Bronchial epithelial cell (primary cell): ENCODE data around the gene C4orf54. TPM values are rescaled to one million over a fixed set of nuclear protein-coding genes. Genes with fewer than 3 reads are reported as not detected.

Experiments
- DNase-seq: peaks from one replicate; pipeline ENCODE4 v3.0.0-alpha.2; 2010; ENCODE audit warnings: low read depth
- FAIRE-seq: peaks from 2 replicates; lab custom pipeline; 2011; peaks lifted over from hg19 to GRCh38; lab: Jason Lieb, UNC
- H3K27me3 ChIP-seq: 2 replicates; pipeline ENCODE4 v1.5.1; 2011; ENCODE audit warnings: low read length; ENCODE audit not compliant: control insufficient read depth, insufficient read depth
- H3K36me3 ChIP-seq: 2 replicates; pipeline ENCODE4 v1.5.1; 2011; ENCODE audit warnings: low read length; ENCODE audit not compliant: control insufficient read depth, insufficient read depth
- H3K4me3 ChIP-seq: 2 replicates; pipeline ENCODE4 v1.5.1; 2011; ENCODE audit warnings: mild to moderate bottlenecking, low read depth, low read length, control low read depth
- total RNA-seq: library from RNA; depleted of rRNA; stranded (reverse); fragments of >200 nt; gene quantifications from 2 replicates; pipeline ENCODE4 v1.2.1, GENCODE V29; 2014
- TF ChIP-seq, protein P1 (sequence below): IDR thresholded peaks from 2 replicates; pipeline ENCODE4 v1.5.1; 2011; ENCODE audit warnings: mild to moderate bottlenecking, moderate library complexity, low read length, control low read depth, inconsistent platforms; ENCODE audit not compliant: insufficient read depth, severe bottlenecking

The C4orf54 gene
- total RNA-seq, 1 donor from 2014 or later = under 0.01 TPM

DNA sequence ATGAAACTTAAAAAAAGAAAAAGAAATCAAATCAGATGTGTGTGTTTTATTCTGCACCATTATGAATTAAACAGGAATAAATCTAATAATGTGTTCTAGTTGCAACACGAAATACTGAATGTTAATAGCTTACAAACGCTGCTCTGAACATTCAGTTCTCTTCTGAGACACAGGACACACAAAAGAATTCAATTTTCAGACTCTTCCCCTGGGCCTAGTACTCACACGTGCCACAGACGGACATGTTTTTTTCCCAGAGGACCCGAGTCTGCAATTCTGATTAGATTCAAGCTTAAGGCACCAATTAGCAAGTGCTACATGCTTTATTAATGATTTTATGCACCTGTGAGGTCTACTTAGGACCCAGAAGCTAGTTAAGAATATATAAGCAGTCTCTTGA, 20.5 kb downstream of the C4orf54 start:
- Histone ChIP-seq H3K27me3 (no peaks in the 10 kb centered on the region), H3K4me3 (no peak overlapping the region), H3K36me3 (no peaks in the 10 kb centered on the region)
- no peak for DNase-seq
- TF ChIP-seq, protein P1, sequence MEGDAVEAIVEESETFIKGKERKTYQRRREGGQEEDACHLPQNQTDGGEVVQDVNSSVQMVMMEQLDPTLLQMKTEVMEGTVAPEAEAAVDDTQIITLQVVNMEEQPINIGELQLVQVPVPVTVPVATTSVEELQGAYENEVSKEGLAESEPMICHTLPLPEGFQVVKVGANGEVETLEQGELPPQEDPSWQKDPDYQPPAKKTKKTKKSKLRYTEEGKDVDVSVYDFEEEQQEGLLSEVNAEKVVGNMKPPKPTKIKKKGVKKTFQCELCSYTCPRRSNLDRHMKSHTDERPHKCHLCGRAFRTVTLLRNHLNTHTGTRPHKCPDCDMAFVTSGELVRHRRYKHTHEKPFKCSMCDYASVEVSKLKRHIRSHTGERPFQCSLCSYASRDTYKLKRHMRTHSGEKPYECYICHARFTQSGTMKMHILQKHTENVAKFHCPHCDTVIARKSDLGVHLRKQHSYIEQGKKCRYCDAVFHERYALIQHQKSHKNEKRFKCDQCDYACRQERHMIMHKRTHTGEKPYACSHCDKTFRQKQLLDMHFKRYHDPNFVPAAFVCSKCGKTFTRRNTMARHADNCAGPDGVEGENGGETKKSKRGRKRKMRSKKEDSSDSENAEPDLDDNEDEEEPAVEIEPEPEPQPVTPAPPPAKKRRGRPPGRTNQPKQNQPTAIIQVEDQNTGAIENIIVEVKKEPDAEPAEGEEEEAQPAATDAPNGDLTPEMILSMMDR = no peak
- no peak for FAIRE-seq

DNA sequence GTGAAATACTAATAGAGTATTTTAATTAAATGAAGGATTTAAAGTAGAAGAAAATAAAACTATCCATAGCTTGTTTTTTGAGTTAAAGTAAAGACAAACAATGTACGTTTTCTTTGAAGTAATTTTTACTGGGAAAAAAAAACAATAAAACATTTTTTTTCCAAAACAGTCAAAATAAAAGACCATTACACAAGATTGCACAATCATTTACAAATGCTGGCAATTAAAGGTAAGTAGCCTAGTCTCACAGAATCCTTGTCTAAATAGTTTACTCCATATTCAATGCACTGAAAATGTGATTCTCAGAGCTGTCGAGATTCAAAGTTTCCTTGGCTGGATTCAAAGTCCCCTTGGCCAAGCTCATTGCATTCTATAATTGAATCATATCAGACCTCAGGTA, 21.2 kb downstream of the C4orf54 start:
- DNase-seq (no peak), FAIRE-seq (no peak)
- Histone ChIP-seq H3K27me3 (no peaks in the 10 kb centered on the region), H3K4me3 (no peak overlapping the region), H3K36me3 (no peaks in the 10 kb centered on the region)
- TF ChIP-seq, protein P1 = no peak

DNA sequence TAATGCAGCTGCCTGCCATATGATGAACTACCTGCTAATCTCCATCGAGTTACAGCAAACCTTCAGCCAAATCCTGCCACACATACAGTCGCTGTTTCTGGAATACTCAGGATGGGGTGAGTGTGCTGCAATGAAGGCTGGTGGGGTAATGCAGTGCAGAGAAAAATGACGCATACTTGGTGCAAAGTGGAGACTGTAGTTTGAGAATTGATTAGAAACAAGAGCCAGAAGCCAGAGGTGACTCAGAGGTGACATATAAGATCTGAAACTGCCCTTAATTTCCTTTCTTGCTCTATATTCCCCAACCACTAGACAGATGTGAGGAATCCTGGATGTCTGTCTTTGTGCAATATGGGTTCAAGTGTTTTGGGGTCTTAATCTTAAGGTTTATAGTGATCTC, 22.0 kb downstream of the C4orf54 start:
- Histone ChIP-seq H3K4me3 (no peak overlapping the region), H3K27me3 (no peaks in the 10 kb centered on the region), H3K36me3 (no peaks in the 10 kb centered on the region)
- TF ChIP-seq, protein P1 = no peak
- FAIRE-seq (no peak), DNase-seq (peak; percentile 36)

DNA sequence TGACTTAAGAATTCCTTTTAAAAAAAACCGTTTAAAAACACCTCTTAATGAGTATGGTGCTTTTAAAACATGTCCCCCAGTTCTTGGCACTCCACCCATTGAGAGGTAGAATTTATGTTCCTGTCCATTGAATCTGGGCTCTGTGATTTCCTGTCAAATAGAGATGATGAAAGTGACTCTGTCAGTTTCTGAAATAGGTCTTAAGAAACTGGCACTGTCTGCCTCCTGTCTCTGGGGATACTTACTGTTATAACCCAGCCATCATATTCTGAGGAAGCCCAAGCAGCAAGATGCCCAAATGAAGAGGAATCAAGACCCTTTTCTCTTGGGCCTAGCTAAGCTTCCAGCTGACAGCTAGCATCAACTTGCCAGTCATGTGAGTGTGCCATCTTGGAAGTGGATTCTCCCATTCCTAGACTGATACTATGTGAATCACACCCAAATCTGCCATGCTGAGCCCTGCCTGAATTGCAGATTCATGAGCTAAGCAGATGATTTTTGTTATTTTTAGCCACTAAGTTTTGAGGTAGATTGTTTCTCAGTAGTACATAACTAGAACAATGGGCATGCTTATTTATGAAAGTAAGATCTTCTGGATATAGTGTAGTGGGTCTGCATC, 22.8 kb downstream of the C4orf54 start:
- no peak overlapping the region for H3K4me3 ChIP-seq
- FAIRE-seq (no peak), DNase-seq (peak; percentile 41)
- H3K36me3 ChIP-seq = no peaks in the 10 kb centered on the region
- H3K27me3 ChIP-seq = no peaks in the 10 kb centered on the region
- TF ChIP-seq, protein P1 = no peak

DNA sequence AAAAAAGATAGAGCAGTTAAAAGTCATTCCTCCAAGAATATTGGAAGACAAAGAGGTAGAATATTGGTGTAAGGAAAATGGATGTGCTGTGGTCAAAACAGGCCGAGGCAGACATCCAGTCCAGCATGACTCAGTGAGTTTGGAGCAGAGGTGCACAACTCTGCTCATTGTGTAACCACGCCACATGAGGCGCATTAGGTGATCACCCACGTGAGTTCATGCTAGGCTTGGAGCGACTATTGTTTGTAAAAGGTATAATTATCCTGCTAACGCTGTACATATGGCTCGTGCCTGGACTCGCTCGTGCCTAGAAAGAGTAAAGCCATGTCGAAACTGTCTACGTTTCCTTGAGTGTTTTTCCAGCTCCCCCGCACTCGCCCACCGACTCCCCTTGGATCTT, 23.9 kb downstream of the C4orf54 start:
- H3K36me3 ChIP-seq = no peaks in the 10 kb centered on the region
- peak; percentile 93 for DNase-seq
- H3K4me3 ChIP-seq = no peak overlapping the region
- peak; percentile 98 for FAIRE-seq
- TF ChIP-seq, protein P1 = peak; percentile 18
- H3K27me3 ChIP-seq = no peaks in the 10 kb centered on the region

DNA sequence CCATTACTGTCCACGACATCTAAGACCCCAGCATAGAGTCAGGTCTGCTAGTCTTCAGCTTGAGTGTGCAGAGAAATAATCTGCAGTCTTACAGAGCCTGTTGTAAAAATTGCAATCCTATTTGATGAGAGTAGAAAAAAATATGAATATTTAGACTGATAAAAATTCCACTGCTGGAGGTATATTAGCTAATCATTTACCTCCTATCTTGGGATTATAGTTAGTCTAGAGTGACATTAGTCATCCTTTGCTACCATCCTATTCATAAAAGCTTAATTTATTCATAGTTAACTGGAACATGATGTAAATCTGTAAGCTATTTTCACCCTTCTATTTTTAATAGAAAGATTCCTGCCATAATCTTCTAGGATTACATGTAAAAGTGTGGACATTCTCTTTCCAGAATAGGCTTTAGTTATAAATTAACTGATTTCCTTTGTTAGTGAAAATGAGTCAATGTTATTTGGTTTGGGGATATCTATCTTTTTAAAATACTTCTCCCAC, 26.7 kb downstream of the C4orf54 start:
- Histone ChIP-seq H3K4me3 (no peak overlapping the region), H3K27me3 (no peaks in the 10 kb centered on the region), H3K36me3 (no peaks in the 10 kb centered on the region)
- no peak for FAIRE-seq
- TF ChIP-seq, protein P1 = no peak
- DNase-seq = no peak
